Panc1 (cell line): ENCODE measurements around the gene FAM186B.

Source experiments
- CTCF ChIP-seq: fragments of 450-650 bp; IDR thresholded peaks from 2 replicates; pipeline ENCODE4 v1.5.1; 2017; ENCODE audit warnings: mild to moderate bottlenecking
- POLR2AphosphoS5 ChIP-seq: IDR thresholded peaks from 2 replicates; pipeline ENCODE4 v1.6.1; 2012; ENCODE audit warnings: mild to moderate bottlenecking, low read depth, low read length, moderate library complexity
- REST ChIP-seq, 2 experiments: IDR thresholded peaks; 2 replicates each; pipeline ENCODE4 v1.6.1; 2011 to 2012; ENCODE audit warnings: low read depth in 2 of 2, control low read depth in 1 of 2, low read length in 1 of 2, mild to moderate bottlenecking in 1 of 2, moderate library complexity in 1 of 2; ENCODE audit not compliant: insufficient read depth in 1 of 2

- TF ChIP-seq POLR2AphosphoS5 (no peak; the same call in 1 of the 2 replicates), CTCF (peak; percentile 83), REST (IDR thresholded peaks at IDR 0.05; ENCODE audit: insufficient read depth in 1 of 2, low read depth in 2 of 2, low read length in 1 of 2) (no peak)
These were observed 31.7 kb upstream of the FAM186B start for GRCh38 chr12:49636979-49637755.
